GM23338 (cell line): ENCODE data around the gene CACNA2D3. TPM values are rescaled to one million over a fixed set of nuclear protein-coding genes. Genes with fewer than 3 reads are reported as not detected.

ENCODE experiments used
- ATAC-seq: fragments of 200-7000 bp; cut with Tn5 transposase; 3 replicates; pipeline ENCODE4 v1.9.1; 2020
- DNase-seq: peaks from one replicate; pipeline ENCODE4 v3.0.0-alpha.2; 2015; ENCODE audit warnings: low spot score
- H2AFZ ChIP-seq: fragments of 200-600 bp; sonication (generic); 2 replicates; pipeline ENCODE4 v1.8.0; 2016; ENCODE audit warnings: antibody characterized with exemption, mild to moderate bottlenecking, moderate library complexity
- H3F3A ChIP-seq: fragments of 200-600 bp; sonication (generic); replicated peaks from 2 replicates; pipeline ENCODE4 v1.8.0; 2017; ENCODE audit warnings: antibody characterized with exemption, mixed run types, low read depth
- H3K27ac ChIP-seq: fragments of 200-600 bp; sonication (generic); 2 replicates; pipeline ENCODE4 v1.6.1; 2016; ENCODE audit warnings: low read depth
- H3K27me3 ChIP-seq: fragments of 200-600 bp; sonication (generic); 2 replicates; pipeline ENCODE4 v1.8.0; 2016; ENCODE audit warnings: mild to moderate bottlenecking, mixed run types, moderate library complexity; ENCODE audit not compliant: insufficient read depth
- H3K36me3 ChIP-seq: fragments of 200-600 bp; sonication (generic); 2 replicates; pipeline ENCODE4 v1.8.0; 2016; ENCODE audit warnings: mild to moderate bottlenecking; ENCODE audit not compliant: insufficient read depth
- H3K4me1 ChIP-seq: fragments of 200-600 bp; sonication (generic); 2 replicates; pipeline ENCODE4 v1.8.0; 2016; ENCODE audit warnings: mild to moderate bottlenecking, moderate library complexity; ENCODE audit not compliant: insufficient read depth
- H3K4me2 ChIP-seq: fragments of 200-600 bp; sonication (generic); 2 replicates; pipeline ENCODE4 v1.7.1; 2017; ENCODE audit warnings: mixed run types
- H3K4me3 ChIP-seq: fragments of 200-600 bp; sonication (generic); 2 replicates; pipeline ENCODE4 v1.6.1; 2016; ENCODE audit warnings: mixed run types
- H3K79me2 ChIP-seq: fragments of 200-600 bp; sonication (generic); replicated peaks from 2 replicates; pipeline ENCODE4 v1.8.0; 2017; ENCODE audit warnings: mild to moderate bottlenecking; ENCODE audit not compliant: insufficient read depth
- H3K9me2 ChIP-seq: fragments of 200-600 bp; sonication (generic); 2 replicates; pipeline ENCODE4 v1.8.0; 2017; ENCODE audit not compliant: insufficient read depth
- H4K20me1 ChIP-seq: fragments of 200-600 bp; sonication (generic); replicated peaks from 2 replicates; pipeline ENCODE4 v1.8.0; 2017; ENCODE audit warnings: mild to moderate bottlenecking; ENCODE audit not compliant: insufficient read depth
- H3K27ac Mint-ChIP-seq: 2 replicates; pipeline ENCODE4 v1.8.0; 2020; ENCODE audit warnings: inconsistent platforms, mild to moderate bottlenecking, moderate library complexity, mixed read lengths
- H3K27me3 Mint-ChIP-seq: 3 replicates; pipeline ENCODE4 v1.8.0; 2022; ENCODE audit warnings: low read depth, mild to moderate bottlenecking, moderate library complexity, mixed read lengths, inconsistent platforms; ENCODE audit not compliant: insufficient read depth, poor library complexity
- H3K36me3 Mint-ChIP-seq: 3 replicates; pipeline ENCODE4 v1.8.0; 2021; ENCODE audit warnings: low read depth, mild to moderate bottlenecking, inconsistent platforms, moderate library complexity, mixed read lengths
- H3K4me1 Mint-ChIP-seq: 3 replicates; pipeline ENCODE4 v1.8.0; 2020; ENCODE audit warnings: mild to moderate bottlenecking, inconsistent platforms, mixed read lengths
- H3K4me3 Mint-ChIP-seq: 3 replicates; pipeline ENCODE4 v1.8.0; 2021; ENCODE audit warnings: moderate library complexity, mild to moderate bottlenecking, inconsistent platforms, mixed read lengths
- H3K9me3 Mint-ChIP-seq: 3 replicates; pipeline ENCODE4 v1.8.0; 2020; ENCODE audit warnings: moderate library complexity, mild to moderate bottlenecking, inconsistent platforms, mixed read lengths
- CREB1 ChIP-seq: fragments of 250-450 bp; sonication (Bioruptor Pico); IDR thresholded peaks from 2 replicates; pipeline ENCODE4 v1.5.0; 2020; ENCODE audit warnings: low read depth, mild to moderate bottlenecking, moderate library complexity
- ETS1 ChIP-seq: IDR thresholded peaks from 2 replicates; pipeline ENCODE4 v1.6.1; 2016; ENCODE audit warnings: antibody characterized with exemption
- EZH2 ChIP-seq: fragments of 200-600 bp; sonication (generic); IDR thresholded peaks from one replicate; pipeline ENCODE4 v1.8.0; 2017; ENCODE audit warnings: antibody characterized with exemption, mild to moderate bottlenecking, low read depth; ENCODE audit not compliant: unreplicated experiment
- EZH2phosphoT487 ChIP-seq: fragments of 200-600 bp; sonication (generic); IDR thresholded peaks from one replicate; pipeline ENCODE4 v1.8.1; 2018; ENCODE audit warnings: antibody characterized with exemption; ENCODE audit not compliant: unreplicated experiment
- NANOG ChIP-seq: IDR thresholded peaks from 2 replicates; pipeline ENCODE4 v1.6.1; 2016; ENCODE audit warnings: antibody characterized with exemption, borderline replicate concordance
- POLR2AphosphoS5 ChIP-seq: IDR thresholded peaks from 2 replicates; pipeline ENCODE4 v1.6.1; 2016; ENCODE audit warnings: antibody characterized with exemption, low read depth
- REST ChIP-seq: IDR thresholded peaks from one replicate; pipeline ENCODE4 v1.6.1; 2018; ENCODE audit warnings: antibody characterized with exemption; ENCODE audit not compliant: unreplicated experiment
- STAT1 ChIP-seq: IDR thresholded peaks from one replicate; pipeline ENCODE4 v1.6.1; 2016; ENCODE audit warnings: antibody characterized with exemption; ENCODE audit not compliant: unreplicated experiment
- ZNF114 ChIP-seq: fragments of 250-450 bp; sonication (Bioruptor Pico); IDR thresholded peaks from 2 replicates; pipeline ENCODE4 v1.5.0; 2020; ENCODE audit warnings: mild to moderate bottlenecking, moderate library complexity
- ZNF331 ChIP-seq: fragments of 250-450 bp; sonication (Bioruptor Pico); IDR thresholded peaks from 2 replicates; pipeline ENCODE4 v1.5.0; 2020; ENCODE audit warnings: low read depth, mild to moderate bottlenecking, moderate library complexity
- ZNF462 ChIP-seq: fragments of 250-450 bp; sonication (Bioruptor Pico); IDR thresholded peaks from 2 replicates; pipeline ENCODE4 v1.5.0; 2020; ENCODE audit warnings: mild to moderate bottlenecking, moderate library complexity
- polyA plus RNA-seq: library from polyadenylated mRNA; unstranded; fragments of >200 nt; fragmentation: Nextera tagmentation; extraction: Ambion mirVana; gene quantifications from 2 replicates; pipeline ENCODE4 v1.2.1, GENCODE V29; 2016
- total RNA-seq: library from RNA; depleted of rRNA; stranded (reverse); fragments of >200 nt; shearing (Covaris generic); gene quantifications from 2 replicates; pipeline ENCODE4 v1.2.3, GENCODE V29; 2014
- TF ChIP-seq, protein P1 (sequence below), 2 experiments: fragments of 200-600 bp in 1 of 2; sonication (generic) in 1 of 2; conservative IDR thresholded peaks; 2 replicates each; pipeline versions ENCODE4 v1.5.1 to v1.6.1; 2016 to 2017; ENCODE audit warnings: antibody characterized with exemption in 2 of 2, low read depth in 2 of 2, mild to moderate bottlenecking in 2 of 2, moderate library complexity in 1 of 2

The CACNA2D3 gene
- total and polyA plus RNA-seq, 2 experiments from 2014 or later: 2.2 to 2.3 TPM

DNA sequence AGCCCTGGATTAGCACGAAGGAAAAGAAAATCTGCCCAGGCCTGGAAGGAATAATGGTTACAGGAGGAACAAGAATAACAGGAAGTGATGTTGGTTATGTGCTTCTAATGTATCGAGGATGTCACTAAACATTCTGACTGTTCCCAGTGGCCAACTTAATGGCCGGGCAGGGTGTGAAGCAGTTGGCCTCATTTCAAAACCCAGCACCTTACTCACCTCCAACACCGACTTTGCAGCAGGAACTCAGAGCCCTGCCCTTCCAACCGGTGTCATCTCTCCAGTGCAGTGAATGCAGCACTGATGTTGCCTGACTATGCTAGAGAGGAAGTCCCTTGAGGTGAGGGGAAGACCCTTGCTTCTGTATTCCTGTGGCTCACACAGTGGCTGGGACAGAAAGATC is 967.9 kb downstream of the CACNA2D3 start:
- no peak for DNase-seq
- H3K36me3 ChIP-seq: no peaks in the 10 kb centered on the region
- Mint-ChIP-seq H3K27ac (no peak overlapping the region), H3K36me3 (no peaks in the 10 kb centered on the region), H3K4me1 (no peaks in the 10 kb centered on the region), H3K4me3 (no peak overlapping the region), H3K27me3 (peaks cover 4% of the 10 kb centered on the region), H3K9me3 (no peaks in the 10 kb centered on the region)
- H3K27ac ChIP-seq: no peak overlapping the region
- H3K4me3 ChIP-seq: no peak overlapping the region
- no peaks in the 10 kb centered on the region for H3F3A ChIP-seq
- no peaks in the 10 kb centered on the region for H3K9me2 ChIP-seq
- H3K27me3 ChIP-seq: no peaks in the 10 kb centered on the region
- no peak for TF ChIP-seq ETS1
- no peak for TF ChIP-seq EZH2phosphoT487
- TF ChIP-seq ZNF331 (CRISPR knock-in tag): no peak
- TF ChIP-seq, protein P1, sequence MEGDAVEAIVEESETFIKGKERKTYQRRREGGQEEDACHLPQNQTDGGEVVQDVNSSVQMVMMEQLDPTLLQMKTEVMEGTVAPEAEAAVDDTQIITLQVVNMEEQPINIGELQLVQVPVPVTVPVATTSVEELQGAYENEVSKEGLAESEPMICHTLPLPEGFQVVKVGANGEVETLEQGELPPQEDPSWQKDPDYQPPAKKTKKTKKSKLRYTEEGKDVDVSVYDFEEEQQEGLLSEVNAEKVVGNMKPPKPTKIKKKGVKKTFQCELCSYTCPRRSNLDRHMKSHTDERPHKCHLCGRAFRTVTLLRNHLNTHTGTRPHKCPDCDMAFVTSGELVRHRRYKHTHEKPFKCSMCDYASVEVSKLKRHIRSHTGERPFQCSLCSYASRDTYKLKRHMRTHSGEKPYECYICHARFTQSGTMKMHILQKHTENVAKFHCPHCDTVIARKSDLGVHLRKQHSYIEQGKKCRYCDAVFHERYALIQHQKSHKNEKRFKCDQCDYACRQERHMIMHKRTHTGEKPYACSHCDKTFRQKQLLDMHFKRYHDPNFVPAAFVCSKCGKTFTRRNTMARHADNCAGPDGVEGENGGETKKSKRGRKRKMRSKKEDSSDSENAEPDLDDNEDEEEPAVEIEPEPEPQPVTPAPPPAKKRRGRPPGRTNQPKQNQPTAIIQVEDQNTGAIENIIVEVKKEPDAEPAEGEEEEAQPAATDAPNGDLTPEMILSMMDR (conservative IDR thresholded peaks at IDR 0.05; ENCODE audit: low read depth in 2 of 2): no peak
- TF ChIP-seq ZNF462 (CRISPR knock-in tag): no peak
- TF ChIP-seq EZH2: no peak
- no peak for TF ChIP-seq STAT1
- TF ChIP-seq POLR2AphosphoS5: no peak
- no peak for TF ChIP-seq REST
- TF ChIP-seq CREB1 (CRISPR knock-in tag): no peak
- no peak for TF ChIP-seq ZNF114 (CRISPR knock-in tag)
- no peak for TF ChIP-seq NANOG
- no peak for ATAC-seq
- no peaks in the 10 kb centered on the region for H3K4me1 ChIP-seq
- H3K79me2 ChIP-seq: no peaks in the 10 kb centered on the region
- H3K4me2 ChIP-seq: no peak overlapping the region
- H4K20me1 ChIP-seq: no peaks in the 10 kb centered on the region
- no peak overlapping the region for H2AFZ ChIP-seq
